Erythroblast (primary cell): ENCODE measurements around the gene LAMB3.

Experiments
- DNase-seq, 2 experiments: peaks; one replicate each; lab custom pipeline; 2025; lab: John Stamatoyannopoulos, UW
- GATA1 ChIP-seq: IDR thresholded peaks from 2 replicates; pipeline ENCODE4 v1.6.1; 2011; ENCODE audit warnings: low read depth, mild to moderate bottlenecking, control low read depth, low read length, moderate library complexity
- POLR2A ChIP-seq: IDR thresholded peaks from 2 replicates; pipeline ENCODE4 v1.6.1; 2011; ENCODE audit warnings: mild to moderate bottlenecking, low read length

LAMB3 gene

DNA sequence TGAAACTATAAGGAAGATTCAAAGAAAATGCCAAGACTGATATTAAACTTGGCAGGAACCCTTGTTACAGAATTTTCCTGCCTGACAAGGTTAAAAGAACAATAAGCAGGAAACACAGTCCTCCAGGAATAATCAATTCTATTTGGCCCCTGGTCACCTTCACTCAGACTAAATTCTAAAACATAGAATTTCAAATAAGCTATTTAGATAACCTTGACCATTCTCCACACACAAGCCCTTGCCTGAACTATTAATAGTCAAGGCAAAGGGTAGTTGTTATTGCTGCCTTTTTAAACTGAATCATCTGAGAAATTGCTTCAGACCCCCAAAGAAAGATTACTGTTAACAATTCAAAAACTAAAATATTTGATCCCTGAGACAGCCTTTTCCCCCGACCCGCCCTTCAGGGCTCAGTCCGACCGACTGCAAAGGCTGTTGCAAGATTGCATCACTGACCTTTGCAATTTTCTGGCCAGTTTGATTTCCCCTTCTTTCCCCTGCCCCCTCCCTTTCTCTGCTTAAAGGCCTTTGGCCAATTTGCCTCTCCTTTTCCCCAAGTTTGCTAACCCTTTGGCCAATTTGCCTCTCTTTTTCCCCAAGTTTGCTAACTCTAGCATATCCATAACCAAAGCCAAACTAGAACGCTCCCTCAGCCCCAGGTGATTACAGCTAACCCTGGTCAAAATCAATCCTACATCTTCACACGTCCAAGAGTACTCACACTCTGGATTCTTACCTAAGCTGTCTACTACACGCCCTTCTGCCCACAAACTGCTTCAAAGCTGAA, 21.6 kb upstream of the LAMB3 start:
- peak; percentile 60 to 67 for DNase-seq

GRCh38 chr1:209672705-209673630, 20.7 kb upstream of the LAMB3 start:
- DNase-seq = peak; percentile 25 to 57
- no peak for TF ChIP-seq POLR2A
- TF ChIP-seq GATA1 = no peak

More for the DNA sequence above, 21.6 kb upstream of the LAMB3 start:
- TF ChIP-seq GATA1 = no peak
- TF ChIP-seq POLR2A = no peak

DNA sequence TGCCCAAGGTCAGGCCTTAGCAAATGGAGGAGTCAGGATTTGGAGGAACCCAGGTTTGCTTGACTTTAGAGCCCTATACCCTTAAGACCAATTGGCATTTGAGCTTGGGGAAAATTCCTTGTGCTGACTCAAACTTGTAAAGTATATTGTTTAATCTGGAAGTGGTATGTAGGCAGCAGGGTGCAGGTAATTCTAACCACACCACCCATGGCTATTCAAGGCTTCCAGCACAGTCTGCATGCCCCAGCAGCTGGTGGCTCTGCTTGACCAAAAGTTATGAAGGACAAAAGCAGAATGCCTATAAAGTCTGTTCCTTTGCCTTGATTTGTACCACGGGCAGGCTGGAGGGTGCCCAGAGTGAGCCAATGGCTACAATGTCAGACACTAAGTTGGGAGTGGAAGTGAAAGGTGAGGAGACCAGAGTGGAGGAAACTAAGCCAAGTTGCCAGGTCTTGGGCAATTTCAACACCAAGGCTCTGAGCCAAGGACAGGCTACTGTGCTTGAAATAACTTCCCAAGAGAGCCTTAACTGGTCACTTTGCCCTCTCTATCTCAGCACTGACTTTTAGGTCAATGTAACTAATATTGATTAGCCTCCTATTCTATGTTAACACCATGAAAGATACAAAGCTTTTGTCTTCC, 18.3 kb upstream of the LAMB3 start:
- no peak for DNase-seq
- TF ChIP-seq GATA1 (no peak), POLR2A (no peak)

GRCh38 chr1:209667708-209668107, 15.5 kb upstream of the LAMB3 start:
- DNase-seq = no peak
- TF ChIP-seq GATA1 (no peak), POLR2A (no peak)

DNA sequence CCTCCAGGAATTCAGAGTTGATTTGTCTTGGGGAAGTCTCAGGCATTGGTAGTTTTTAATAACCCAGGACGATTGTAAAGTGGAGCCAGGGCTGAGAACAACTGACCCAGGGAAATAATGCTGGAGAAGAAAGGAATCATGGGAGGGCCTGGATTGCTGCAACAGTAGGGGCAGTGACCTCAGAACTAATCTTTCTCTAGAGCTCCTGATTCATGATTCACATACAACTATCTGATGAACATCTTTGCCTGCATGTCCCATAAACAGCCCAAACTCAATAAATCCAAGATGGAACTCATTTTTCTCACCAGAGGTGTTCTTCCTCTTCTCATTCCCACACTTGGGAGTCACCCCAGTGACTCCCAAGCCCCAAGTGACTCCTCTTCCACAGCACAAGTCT, 14.9 kb upstream of the LAMB3 start:
- no peak for TF ChIP-seq GATA1
- DNase-seq = no peak

DNA sequence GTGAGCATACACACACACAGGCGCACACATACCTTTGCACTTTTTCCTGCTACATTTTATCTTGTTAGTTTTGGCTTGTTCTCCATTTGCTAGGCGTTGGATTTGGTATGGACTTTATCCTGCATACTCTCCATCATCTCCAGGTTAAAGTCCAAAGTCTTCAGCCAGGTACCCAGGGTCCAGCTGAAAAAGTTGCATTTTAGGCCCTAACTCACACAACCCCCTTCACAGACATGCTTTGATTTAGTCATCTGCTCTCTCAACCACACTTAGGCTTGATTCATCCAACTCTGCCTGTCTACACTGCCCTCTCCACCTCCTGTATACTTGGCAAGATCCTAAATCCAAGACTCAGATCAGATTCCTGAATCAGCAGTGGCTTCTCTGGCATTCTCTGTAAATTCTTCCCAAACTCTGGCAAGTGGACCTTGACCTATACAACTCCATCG, 10.7 kb upstream of the LAMB3 start:
- no peak for DNase-seq
- TF ChIP-seq GATA1 = no peak
- no peak for TF ChIP-seq POLR2A

DNA sequence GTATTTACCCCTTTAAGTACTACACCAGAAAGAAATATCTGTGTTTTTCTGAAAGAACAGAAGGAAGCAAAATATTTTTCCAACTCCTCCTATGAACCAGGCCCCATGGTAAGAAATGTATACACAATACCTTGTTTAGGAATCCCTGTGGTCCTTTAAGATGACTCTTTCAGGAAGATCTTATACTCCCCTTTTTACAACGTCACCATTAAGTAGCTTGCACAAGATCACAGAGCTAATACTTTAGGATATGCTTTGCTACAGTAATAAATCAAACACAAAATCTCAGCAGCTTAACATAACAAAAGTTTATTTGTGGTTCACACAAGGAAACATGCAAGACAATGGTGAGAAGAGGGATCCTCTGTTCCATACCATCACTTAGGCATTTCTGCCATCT, 8.8 kb upstream of the LAMB3 start:
- no peak for TF ChIP-seq POLR2A
- no peak for TF ChIP-seq GATA1
- DNase-seq = no peak

- no peak for DNase-seq
- TF ChIP-seq GATA1 (no peak), POLR2A (no peak)
Observed at GRCh38 chr1:209659909-209660308, 7.7 kb upstream of the LAMB3 start.

- DNase-seq = no peak
Observed at GRCh38 chr1:209657918-209658317, 5.7 kb upstream of the LAMB3 start.

GRCh38 chr1:209657140-209657879, 5.1 kb upstream of the LAMB3 start:
- no peak for DNase-seq
- TF ChIP-seq POLR2A (no peak), GATA1 (no peak)

More at GRCh38 chr1:209657918-209658317, 5.7 kb upstream of the LAMB3 start:
- TF ChIP-seq POLR2A (no peak), GATA1 (no peak)

GRCh38 chr1:209655411-209656231, 3.4 kb upstream of the LAMB3 start:
- no peak for TF ChIP-seq POLR2A
- TF ChIP-seq GATA1 = no peak
- DNase-seq = no peak

GRCh38 chr1:209653915-209654351, 1.7 kb upstream of the LAMB3 start:
- TF ChIP-seq GATA1 = no peak
- TF ChIP-seq POLR2A = no peak
- no peak for DNase-seq
